GM18870 (cell line): ENCODE measurements around the gene ARHGEF28.

ENCODE experiments used
- ATAC-seq: cut with Tn5 transposase; IDR thresholded peaks from one replicate; pipeline ENCODE4 v1.9.1; 2021; ENCODE audit warnings: moderate library complexity; ENCODE audit not compliant: unreplicated experiment

ARHGEF28 gene

GRCh38 chr5:73732045-73732444 is 106.0 kb downstream of the ARHGEF28 start:
- ATAC-seq, result no peak

- ATAC-seq, result no peak
These were observed 107.2 kb downstream of the ARHGEF28 start for GRCh38 chr5:73733219-73733618.

GRCh38 chr5:73735032-73735734 is 109.2 kb downstream of the ARHGEF28 start:
- ATAC-seq, result no peak

DNA sequence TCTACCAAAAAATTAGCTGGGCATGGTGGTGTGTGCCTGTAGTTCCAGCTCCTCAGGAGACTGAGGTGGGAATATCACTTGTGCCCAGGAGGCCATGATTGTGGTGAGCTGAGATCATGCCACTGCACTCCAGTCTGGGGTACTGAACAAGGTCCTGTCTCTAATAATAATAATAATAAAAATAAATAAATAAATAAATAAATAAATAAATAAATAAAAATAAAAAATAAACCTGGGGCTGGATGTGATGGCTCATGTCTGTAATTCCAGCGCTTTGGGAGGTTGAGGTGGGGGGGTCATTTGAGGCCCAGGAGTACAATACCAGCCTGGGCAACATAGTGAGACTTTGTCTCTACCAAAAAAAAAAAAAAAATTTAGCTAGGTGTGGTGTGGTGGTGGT is 113.7 kb downstream of the ARHGEF28 start:
- ATAC-seq, result no peak

GRCh38 chr5:73740274-73740790 is 114.3 kb downstream of the ARHGEF28 start:
- ATAC-seq, result no peak

DNA sequence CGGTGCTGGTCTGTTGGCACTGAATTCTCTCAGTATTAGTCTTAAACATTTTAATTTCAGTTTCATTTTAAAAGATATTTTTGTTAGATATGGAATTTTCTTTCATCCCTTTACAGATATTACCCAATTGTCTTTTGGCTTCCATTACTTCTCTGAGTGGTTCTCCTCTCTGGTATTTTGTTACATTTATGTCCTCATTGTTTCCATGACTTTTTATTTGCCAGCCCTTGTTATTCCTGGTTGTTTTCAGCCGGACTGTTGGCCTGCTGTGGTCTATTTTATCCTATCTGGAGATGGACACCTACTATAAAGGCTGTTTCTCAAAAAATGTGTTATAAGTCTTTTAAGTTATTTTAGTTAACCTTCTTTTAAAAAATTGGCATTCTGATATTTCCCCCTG is 117.2 kb downstream of the ARHGEF28 start:
- no peak for ATAC-seq

GRCh38 chr5:73745836-73746235 is 119.8 kb downstream of the ARHGEF28 start:
- ATAC-seq, result no peak

DNA sequence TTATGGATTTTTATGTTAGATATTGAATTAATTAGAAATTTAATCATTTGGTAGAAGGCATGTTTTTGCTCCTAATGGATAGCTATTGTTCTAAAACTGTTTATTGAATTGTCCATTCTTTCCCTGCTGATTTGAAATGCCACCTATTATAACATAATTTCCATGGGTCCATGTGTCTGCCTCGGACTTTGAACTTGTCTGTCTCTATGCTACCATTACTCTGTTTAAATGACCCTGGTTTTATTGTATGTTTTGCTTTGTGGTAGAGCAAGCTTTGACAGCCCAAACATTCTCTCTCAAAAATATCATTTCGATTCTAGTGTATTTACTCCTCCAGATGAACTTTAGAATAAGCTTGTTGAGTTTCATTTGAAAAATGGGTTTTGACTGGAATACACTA is 120.6 kb downstream of the ARHGEF28 start:
- ATAC-seq, result no peak

DNA sequence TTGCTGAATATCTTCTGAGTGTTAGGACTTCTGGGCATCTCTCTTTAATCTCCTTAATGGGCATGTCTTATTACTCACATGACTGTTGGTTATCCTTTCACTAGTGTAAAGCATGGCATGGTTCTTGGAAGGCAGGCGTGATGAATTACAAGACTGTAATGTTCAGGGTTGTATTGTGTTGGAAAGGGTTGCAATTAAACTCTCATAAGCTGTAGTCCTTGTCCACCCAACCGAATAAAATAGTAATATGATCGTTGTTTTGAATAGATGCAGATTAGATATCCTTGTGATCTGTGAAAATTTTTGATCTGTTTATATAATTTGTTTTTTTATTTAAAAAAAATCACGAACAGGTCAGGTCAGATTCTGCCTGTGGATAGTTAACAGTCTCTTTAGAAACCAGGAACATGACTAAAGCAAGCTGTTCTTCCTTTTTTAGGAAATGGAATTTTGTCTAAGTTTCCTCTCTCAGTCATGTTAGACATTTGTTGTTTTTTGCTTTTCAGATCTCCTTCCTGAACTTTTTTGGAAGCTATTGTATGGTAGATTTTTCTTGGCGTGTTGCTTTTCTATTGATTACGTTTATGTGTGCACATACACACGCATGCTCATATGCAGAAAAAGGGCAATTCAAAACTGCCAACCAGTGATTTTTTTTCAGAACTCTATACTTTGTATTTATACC is 121.8 kb downstream of the ARHGEF28 start:
- no peak for ATAC-seq

DNA sequence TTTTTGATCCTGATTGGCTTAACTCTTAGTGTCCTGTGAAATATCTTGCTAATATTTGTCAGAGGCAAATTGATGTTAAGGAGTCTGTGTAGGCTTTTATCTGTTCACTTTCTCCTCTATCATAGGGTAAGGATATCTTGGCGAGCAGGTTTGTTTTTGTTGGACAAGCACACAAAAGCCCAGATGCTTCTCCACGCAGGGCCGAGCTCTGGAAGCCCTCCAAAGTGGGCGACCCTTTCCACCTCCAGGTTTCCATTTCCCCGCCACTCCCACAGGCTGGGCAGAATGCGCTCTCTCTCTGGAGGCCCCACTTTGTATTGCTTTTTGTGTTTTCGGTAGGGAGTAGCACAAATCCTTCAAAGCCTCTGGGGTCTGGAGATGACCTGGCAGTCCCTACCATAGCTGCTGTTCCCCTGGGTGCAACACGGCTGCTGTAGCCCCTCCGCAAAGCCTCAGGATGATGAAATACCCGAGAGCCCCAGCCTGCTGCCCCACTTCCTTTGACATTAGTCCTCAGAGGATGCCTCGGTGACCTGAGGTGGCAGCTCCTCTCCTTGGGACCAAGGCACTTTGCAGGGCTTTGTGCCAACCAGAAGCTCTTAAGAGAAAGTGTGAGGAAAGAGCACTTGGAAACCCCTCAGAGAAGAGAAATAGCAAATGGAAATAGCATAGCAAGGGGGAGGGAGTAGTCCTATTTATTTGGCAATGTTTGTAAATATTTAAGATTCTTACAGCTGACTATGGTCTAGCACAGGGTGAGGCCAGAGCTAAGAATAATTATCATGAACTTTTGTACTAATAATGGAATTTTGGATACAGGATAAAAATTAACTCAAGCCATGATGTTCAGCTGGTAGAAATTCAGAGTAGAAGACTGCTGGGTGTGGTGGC is 122.8 kb downstream of the ARHGEF28 start:
- no peak for ATAC-seq

GRCh38 chr5:73749485-73750270 is 123.7 kb downstream of the ARHGEF28 start:
- ATAC-seq, result no peak

DNA sequence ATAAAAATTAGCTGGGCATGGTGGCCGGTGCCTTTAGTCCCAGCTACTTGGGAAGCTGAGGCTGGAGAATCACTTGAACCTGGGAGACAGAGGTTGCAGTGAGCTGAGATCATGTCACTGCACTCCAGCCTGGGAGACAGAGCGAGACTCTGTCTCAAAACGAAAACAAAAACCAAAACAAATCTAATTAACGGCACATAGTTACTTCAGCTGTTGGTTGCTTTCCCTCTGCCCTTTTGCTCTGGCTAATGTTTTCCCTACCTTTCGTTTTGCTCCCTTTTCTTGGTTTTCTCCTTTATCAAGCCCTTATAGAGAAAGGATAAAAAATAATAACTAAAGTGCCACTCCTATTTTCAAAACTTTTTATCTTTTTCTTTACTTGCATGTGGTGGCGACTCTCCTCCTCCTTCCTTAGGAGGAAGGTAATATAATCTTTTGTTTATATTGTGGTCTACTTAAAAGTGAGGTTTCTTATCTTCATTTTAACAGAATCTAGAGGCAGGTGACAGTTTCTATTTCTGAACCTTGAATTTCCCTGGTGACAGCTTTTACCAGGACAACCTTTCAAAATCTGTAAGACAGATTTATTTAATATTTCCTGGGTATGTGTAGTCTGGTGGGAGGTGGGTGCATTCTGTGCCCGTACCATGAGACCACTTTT is 125.4 kb downstream of the ARHGEF28 start:
- no peak for ATAC-seq

- ATAC-seq, result no peak
These were observed 128.3 kb downstream of the ARHGEF28 start for GRCh38 chr5:73754254-73754653.

DNA sequence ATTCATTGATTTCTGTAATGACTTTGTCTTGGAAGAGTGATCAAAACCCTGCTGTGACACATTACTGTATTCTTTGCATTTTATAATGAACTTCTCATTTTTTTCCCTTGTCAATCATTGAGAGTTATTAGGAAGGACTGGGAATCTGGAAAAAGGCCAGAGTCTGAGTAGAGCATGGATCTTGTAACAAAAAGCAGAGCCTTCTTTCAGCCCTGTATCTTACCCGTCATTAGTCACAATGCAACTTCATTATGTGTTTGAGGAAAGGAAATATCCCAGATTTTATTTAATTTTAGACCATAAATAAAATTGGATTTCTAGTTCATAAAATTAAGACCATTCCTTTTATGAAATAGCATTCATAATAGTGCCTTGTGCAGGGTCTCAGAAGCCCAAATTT is 131.4 kb downstream of the ARHGEF28 start:
- ATAC-seq, result no peak

GRCh38 chr5:73759771-73760170 is 133.8 kb downstream of the ARHGEF28 start:
- ATAC-seq, result peak; percentile 57

DNA sequence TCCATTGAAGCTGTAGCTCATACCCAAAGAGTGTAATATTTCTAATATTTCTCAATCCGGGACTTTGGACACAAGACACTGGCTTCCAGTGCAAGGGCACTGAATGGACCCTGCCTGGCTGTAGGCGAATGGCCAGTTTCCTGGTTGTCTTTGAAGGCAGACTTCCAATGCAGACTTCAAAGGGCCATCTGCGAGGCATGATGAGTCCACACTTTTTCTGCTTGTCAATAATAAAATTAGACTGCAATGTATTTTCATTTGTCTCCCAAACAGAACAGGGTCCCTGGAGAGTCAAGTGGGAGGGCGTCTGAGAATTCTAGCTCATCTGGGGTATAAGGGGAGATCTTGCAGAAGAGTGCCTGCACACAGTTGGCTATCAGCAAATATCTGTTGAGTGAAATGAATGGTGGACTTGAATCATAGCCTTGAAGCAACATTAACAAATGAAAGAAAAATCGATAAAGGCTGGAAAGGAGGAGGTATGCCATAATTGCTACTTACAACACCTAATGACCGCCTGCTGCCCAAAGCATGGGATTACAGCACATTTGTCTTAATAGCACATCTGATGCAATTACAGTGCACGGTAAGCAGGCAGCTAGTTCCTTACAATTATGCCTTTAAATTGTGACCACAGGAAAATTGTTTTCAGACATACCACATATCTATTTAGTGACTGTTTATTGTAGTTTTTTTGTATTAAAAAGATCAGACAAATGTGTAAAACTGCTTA is 137.5 kb downstream of the ARHGEF28 start:
- ATAC-seq, result no peak

- no peak for ATAC-seq
These were observed 138.6 kb downstream of the ARHGEF28 start for GRCh38 chr5:73764586-73764985.

DNA sequence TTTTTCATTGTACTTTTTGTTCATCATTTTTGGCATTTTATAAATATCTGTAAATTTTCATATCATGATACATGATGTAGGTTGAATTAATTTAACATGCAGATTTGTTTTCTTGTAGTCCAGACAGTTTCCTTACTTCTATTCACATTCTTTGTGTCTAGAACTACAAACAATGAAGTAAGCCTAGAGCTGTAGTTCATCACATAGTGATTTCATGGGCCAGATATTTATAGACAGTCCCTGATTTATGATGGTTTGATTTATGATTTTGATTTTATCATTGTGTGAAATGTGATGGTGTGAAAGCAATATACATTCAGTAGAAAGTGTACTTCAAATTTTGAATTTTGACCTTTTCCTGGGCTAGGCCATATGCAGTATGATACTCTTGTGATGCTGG is 139.0 kb downstream of the ARHGEF28 start:
- no peak for ATAC-seq

GRCh38 chr5:73766902-73767301 is 140.9 kb downstream of the ARHGEF28 start:
- no peak for ATAC-seq
